Astrocyte of the cerebellum (primary cell): ENCODE data around the gene CDIP1.

Source experiments
- DNase-seq: peaks from one replicate; pipeline ENCODE4 v3.0.0-alpha.2; 2011; ENCODE audit warnings: low read depth
- H3K4me3 ChIP-seq: 2 replicates; pipeline ENCODE4 v1.5.1; 2011; ENCODE audit warnings: mild to moderate bottlenecking, low read depth, low read length, moderate library complexity
- CTCF ChIP-seq: IDR thresholded peaks from 2 replicates; pipeline ENCODE4 v1.5.1; 2012; ENCODE audit warnings: low read length, low read depth, moderate library complexity, mild to moderate bottlenecking; ENCODE audit errors: missing control alignments
- in situ Hi-C: cut with HindIII; loops from 2 replicates; pipeline ENCODE4 v1.10.0; 2017; ENCODE audit warnings: low sequenced_read_pairs

The CDIP1 gene

GRCh38 chr16:4561596-4561995 lies 23.0 kb upstream of the CDIP1 start:
- in situ Hi-C loops: no loop called here
- no peak for TF ChIP-seq CTCF
- H3K4me3 ChIP-seq: no peak overlapping the region
- no peak for DNase-seq

DNA sequence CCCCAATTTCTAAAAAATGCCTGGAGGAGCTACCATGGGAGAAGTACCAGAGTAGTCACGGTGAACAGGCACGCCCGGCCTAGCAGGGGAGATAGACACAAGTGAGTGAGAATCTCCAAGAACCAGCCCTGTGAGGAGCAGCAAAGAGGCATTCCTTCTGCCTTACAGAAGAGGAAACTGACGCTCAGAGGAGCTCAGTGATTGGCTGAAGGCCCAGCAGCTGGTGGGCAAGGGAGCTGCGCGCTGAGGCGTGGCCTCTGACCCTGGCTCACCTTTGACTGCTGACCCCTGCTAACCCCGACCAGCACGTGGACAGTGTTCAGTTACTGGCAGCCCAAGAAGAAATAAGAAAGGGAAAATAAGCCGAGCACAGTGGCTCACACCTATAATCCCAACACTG lies 19.4 kb upstream of the CDIP1 start:
- TF ChIP-seq CTCF: no peak
- in situ Hi-C loops: no loop called here
- DNase-seq: no peak
- H3K4me3 ChIP-seq: no peak overlapping the region

GRCh38 chr16:4556580-4556979 lies 18.0 kb upstream of the CDIP1 start:
- no peak for DNase-seq
- no peak overlapping the region for H3K4me3 ChIP-seq
- in situ Hi-C loops: no loop called here
- TF ChIP-seq CTCF: no peak

DNA sequence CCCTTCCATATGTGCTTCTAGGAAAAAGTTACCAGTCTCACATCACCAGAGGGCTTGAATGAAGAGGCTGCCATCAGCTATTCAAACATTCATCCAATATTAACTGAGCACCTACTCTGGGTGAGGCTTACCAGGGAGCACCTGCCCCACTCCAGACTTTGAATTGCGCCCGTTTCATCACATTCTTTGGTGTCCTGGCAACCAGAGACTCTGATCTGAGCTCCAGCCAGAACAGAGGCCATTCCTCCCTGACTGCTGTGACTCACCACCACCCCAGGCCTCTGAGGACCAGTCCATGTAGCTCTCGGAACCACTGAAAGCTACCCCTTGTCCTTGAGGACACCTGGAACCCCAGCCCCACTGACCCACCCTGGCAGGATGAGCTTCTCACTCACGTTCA lies 17.5 kb upstream of the CDIP1 start, which contains the start of gene C16orf96:
C16orf96 (plus strand) TSS at position 229 of the 400 bp plus-strand sequence; CDS start at position 379, 150 bp downstream.
- H3K4me3 ChIP-seq: no peak within 1 kb of the TSS
- DNase-seq: no peak
- no peak for TF ChIP-seq CTCF
- in situ Hi-C loops: no loop called here

- in situ Hi-C loops: no loop called here
- H3K4me3 ChIP-seq: no peak overlapping the region
- TF ChIP-seq CTCF: no peak
- no peak for DNase-seq
Measured at GRCh38 chr16:4552541-4552940, 14.0 kb upstream of the CDIP1 start.

DNA sequence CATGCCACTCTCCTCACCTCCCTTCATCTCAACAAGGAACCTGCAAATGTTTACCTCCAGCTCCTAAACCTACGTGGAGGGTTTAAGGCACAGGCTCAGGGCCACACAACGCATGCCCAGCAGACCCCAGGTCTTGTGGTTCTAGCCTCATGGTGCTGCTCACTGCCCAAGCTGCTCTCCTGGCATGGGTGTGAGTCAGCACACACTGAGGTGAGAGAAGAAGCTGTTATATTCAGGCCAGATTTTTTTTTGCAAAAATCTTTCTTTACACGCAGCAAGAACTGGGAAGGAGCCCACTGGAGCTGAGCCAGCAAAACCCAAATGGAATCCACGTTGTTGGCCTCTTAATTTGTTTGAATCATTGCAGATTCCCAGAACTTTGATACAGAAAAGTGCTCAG lies 12.0 kb upstream of the CDIP1 start:
- no peak for TF ChIP-seq CTCF
- in situ Hi-C loops: no loop called here
- no peak for DNase-seq
- no peak overlapping the region for H3K4me3 ChIP-seq

- TF ChIP-seq CTCF: no peak
- DNase-seq: no peak
- in situ Hi-C loops: no loop called here
- H3K4me3 ChIP-seq: no peak overlapping the region
Measured at GRCh38 chr16:4548124-4548523, 9.6 kb upstream of the CDIP1 start.
